HUES64 (cell line): ENCODE results near the gene BRD2.
"Not testable (repeated sequence)": the region's sequence is repeated elsewhere in the genome, so short reads cannot be mapped to it uniquely, and the experiment has no call there.

Experiments used
- H3K27ac ChIP-seq: 2 replicates; pipeline ENCODE4 v1.7.0; 2013; ENCODE audit warnings: low read depth, low read length, inconsistent platforms
- H3K27me3 ChIP-seq: 2 replicates; pipeline ENCODE4 v1.6.1; 2013; ENCODE audit warnings: mild to moderate bottlenecking, low read length; ENCODE audit not compliant: insufficient read depth
- H3K36me3 ChIP-seq: 2 replicates; pipeline ENCODE4 v1.6.1; 2013; ENCODE audit warnings: mild to moderate bottlenecking, low read length; ENCODE audit not compliant: insufficient read depth
- H3K4me1 ChIP-seq: 2 replicates; pipeline ENCODE4 v1.6.1; 2013; ENCODE audit warnings: mild to moderate bottlenecking, low read length, moderate library complexity; ENCODE audit not compliant: insufficient read depth
- H3K4me3 ChIP-seq: 2 replicates; pipeline ENCODE4 v1.5.1; 2013; ENCODE audit warnings: mild to moderate bottlenecking, low read length, moderate library complexity
- H3K9ac ChIP-seq: 2 replicates; pipeline ENCODE4 v1.6.1; 2013; ENCODE audit warnings: mild to moderate bottlenecking, low read depth, low read length
- H3K9me3 ChIP-seq: 2 replicates; pipeline ENCODE4 v1.6.1; 2013; ENCODE audit warnings: low read depth, low read length; ENCODE audit not compliant: insufficient read depth
- WGBS: fragments of 150-250, 120-280 bp; methylation state at CpG from one replicate; pipeline ENCODE4 v1.1.7; 2013; ENCODE audit warnings: missing lambda C conversion rate; 5-methylcytosine and 5-hydroxymethylcytosine counted together

Gene BRD2

DNA sequence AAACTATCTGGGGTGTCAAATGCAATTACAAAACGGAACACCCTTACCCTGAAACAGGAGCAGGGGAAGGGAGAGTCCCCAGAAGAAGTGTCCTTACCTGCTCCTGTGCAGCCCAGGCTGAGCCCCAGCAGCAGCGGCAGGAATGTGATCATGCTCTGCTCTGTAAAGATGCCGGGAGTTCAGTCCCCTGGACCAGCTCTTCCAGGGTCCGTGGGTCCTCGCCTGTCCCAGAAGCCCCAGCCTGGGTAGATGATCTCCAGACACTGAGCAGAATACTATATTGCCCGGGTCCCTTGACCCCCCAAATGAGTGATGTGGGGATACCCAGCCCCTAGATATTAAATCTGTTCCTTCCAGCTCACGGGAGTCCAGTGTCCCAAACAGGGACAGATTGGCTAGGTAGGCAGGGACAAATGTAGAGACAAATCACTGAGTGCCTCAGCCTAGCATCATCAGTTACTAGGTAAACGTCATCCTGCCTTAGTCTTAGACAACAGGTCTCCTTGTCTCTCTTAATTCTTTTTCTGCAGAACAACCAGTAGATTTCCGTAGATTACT is 27.7 kb upstream of the BRD2 start, which contains the start of gene HLA-DMB:
Gene HLA-DMB (minus strand): TSS at position 373 of the 558 bp plus-strand sequence. CDS start 221 bp downstream, at position 152.
- Histone ChIP-seq H3K9ac (no peak within 1 kb of the TSS), H3K4me3 (peak within 1 kb of the TSS; percentile 25), H3K36me3 (no peaks in the 10 kb centered on the region), H3K9me3 (no peaks in the 10 kb centered on the region), H3K4me1 (peaks cover 6% of the 10 kb centered on the region; the same call in 1 of the 2 replicates), H3K27me3 (no peaks in the 10 kb centered on the region; the same call in 1 of the 2 replicates), H3K27ac (no peak within 1 kb of the TSS)
- WGBS = 75% methylated on average over 9 of the region's 9 CpGs

DNA sequence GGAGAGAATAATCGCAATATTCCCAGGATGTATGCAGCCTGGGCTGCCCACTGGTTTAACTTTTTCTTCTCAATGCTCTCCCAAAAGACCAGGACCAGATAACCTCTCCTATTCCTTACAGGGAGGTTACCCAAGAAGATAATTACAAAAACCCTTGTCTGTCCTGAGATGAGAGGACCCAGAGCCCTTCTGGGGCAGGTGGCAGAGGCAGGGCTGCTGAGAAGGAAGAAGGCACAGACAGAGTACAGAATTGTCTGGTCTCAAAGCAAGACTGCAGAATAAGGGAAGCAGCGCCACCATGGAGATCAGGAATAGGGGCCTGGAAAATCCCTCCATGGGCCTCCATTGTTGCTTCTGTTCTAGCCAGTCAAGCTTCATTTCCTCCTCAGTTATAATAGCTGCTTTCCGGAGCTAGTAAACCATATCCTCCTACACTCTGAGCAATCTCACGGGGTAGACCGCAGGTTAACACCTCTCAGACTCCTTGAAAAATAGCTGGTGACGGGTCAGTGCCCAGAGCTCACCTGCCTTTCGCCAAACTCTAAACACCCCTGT is 27.1 kb upstream of the BRD2 start:
- Histone ChIP-seq H3K36me3 (no peaks in the 10 kb centered on the region), H3K9me3 (0 out of 2 replicates have a peak, but pooled peaks cover 2% of the 10 kb centered on the region), H3K4me3 (no peak overlapping the region), H3K4me1 (peaks cover 6% of the 10 kb centered on the region; the same call in 1 of the 2 replicates), H3K27me3 (no peaks in the 10 kb centered on the region; the same call in 1 of the 2 replicates), H3K9ac (no peak overlapping the region), H3K27ac (no peak overlapping the region)
- WGBS = 92% methylated on average over 7 of the region's 7 CpGs

DNA sequence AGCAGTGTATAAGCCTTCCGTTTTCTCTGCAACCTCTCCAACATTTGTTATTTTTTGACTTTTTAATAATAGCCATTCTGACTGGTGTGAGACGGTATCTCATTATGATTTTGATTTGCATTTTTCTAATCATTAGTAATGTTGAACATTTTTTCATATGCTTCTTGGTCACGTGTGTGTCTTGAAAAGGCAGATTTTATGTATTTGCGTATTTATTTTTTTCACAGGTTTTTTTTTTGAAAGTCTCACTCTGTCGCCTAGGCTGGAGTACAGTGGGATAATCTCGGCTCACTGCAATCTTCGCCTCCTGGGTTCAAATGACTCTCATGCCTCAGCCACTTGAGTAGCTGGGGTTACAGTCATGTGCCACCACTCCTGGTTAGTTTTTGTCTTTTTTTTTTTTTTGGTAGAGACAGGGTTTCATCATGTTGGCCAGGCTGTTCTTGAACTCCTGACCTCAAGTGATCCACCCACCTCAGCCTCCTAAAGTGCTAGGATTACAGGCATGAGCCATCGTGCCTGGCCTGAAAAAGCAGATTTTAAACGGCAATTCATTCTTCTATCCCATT is 25.8 kb upstream of the BRD2 start:
- H3K4me3 ChIP-seq, H3K36me3 ChIP-seq, H3K27me3 ChIP-seq, H3K4me1 ChIP-seq, H3K27ac ChIP-seq, H3K9me3 ChIP-seq, H3K9ac ChIP-seq: not testable (repeated sequence)
- WGBS = 94% methylated on average over 9 of the region's 9 CpGs

DNA sequence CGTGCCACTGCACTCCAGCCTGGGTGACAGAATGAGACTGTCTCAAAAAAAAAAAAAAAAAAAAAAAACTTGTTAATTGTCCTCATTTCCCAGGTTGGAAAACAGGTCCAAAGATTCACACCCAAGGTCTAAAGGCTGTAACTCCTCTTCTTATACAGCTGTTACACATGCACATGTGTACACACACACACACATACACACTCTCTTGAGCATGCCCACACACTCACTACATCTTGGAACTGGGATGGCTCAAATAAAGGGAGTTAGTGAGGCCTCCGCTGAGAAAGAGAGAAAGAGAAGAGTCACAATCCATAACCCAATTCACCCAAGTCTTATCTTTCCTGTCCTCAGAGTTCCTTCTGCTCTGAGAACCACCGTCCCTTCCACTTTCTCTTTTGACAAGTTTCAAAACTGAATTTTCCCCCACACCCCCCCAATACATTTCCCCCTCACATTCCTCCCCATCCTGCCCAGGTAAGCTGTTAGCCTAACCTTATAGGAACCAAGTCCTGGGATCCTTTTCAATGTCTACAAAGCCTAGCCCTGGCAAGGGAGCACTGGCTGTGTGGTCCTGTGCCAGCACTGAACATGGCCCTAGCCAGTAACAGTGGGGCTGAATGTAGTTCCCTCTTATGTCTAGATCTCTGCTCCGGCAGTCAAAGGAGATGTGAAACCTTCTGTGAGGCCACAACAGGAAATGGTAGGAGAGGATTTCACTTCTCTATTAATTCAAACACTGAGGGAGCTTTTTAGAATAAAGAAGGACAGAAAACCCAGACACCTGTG is 24.3 kb upstream of the BRD2 start:
- H3K27ac ChIP-seq = no peak overlapping the region
- H3K9me3 ChIP-seq = 0 out of 2 replicates have a peak, but pooled peaks cover 2% of the 10 kb centered on the region
- peaks cover 10% of the 10 kb centered on the region; the same call in 1 of the 2 replicates for H3K4me1 ChIP-seq
- no peaks in the 10 kb centered on the region for H3K27me3 ChIP-seq
- no peak overlapping the region for H3K4me3 ChIP-seq
- no peaks in the 10 kb centered on the region for H3K36me3 ChIP-seq
- no peak overlapping the region for H3K9ac ChIP-seq
- WGBS = 90% methylated on average over 3 of the region's 4 CpGs

DNA sequence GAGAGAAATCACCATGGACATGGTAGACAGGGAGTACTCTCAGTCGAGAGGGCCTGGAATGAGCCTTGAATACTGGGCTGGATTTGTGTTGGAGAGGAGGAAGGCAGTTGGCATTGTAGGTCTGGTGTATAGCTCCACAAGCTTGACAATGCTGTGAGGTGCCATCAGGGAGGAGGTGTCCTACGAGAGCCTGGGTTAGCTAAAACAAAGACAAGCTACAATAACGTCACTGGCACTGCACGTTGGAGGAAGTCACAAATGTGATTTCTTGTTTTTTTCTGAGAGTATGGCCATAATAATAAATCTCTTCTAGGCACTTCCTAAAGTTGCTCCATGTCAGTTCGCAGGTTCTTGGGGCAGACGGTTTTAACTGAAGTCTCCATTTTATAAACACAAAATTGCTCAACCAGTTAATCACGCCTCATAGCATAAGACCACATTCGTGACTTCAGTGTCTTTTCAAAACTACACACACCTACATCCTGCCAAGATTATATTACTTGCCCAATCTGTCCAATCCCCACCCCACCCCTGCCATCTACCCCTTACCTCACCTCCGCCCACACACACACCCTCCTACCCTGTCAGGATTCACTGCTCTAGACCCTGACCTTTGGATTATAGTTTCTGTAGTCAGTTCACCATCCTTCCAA is 23.2 kb upstream of the BRD2 start:
- 90% methylated on average over 9 of the region's 9 CpGs for WGBS
- Histone ChIP-seq H3K9ac (no peak overlapping the region), H3K4me3 (no peak overlapping the region), H3K27me3 (no peaks in the 10 kb centered on the region), H3K4me1 (peaks cover 10% of the 10 kb centered on the region; the same call in 1 of the 2 replicates), H3K36me3 (no peaks in the 10 kb centered on the region), H3K9me3 (0 out of 2 replicates have a peak, but pooled peaks cover 2% of the 10 kb centered on the region), H3K27ac (no peak overlapping the region)

DNA sequence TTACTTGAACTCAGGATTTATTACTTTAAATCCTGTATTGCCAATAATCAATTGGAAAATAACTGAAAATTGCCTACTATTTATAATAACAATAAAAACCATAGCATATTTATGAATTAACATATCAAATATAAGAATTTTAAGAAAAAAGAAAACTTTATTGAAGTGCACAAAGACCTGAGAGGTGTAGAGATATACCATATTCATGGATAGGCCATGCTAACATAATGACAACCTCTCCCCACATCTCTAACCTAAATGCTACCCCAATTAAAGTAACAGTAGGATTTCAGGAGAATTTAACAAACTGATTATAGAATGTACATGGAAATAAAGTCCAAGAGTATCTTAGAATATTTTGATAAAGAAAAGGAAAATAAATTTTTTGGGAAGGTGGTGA is 22.4 kb upstream of the BRD2 start:
- H3K9me3 ChIP-seq = 0 out of 2 replicates have a peak, but pooled peaks cover 2% of the 10 kb centered on the region
- no peak overlapping the region for H3K27ac ChIP-seq
- H3K27me3 ChIP-seq = no peaks in the 10 kb centered on the region
- no peak overlapping the region for H3K9ac ChIP-seq
- peaks cover 10% of the 10 kb centered on the region; the same call in 1 of the 2 replicates for H3K4me1 ChIP-seq
- no peak overlapping the region for H3K4me3 ChIP-seq
- no peaks in the 10 kb centered on the region for H3K36me3 ChIP-seq

DNA sequence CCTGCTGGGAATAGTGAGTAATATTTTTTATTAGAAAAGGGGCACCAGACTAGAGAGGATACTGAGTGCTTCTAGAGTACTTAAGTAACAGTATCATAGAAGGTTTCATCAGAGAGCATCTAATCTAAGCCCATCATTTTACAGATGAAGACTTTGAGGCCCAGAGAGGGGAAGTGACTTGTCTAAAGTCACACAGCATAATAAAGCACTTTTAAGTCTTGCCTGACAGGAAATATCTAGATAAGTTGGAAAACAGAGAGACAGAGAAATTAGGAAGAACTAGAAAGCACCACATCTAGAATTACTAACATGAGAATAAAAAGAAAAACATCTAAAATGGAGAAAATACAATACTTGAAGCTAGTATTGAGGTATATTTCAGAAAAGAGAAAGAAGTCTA is 21.5 kb upstream of the BRD2 start:
- H3K4me3 ChIP-seq = no peak overlapping the region
- H3K27ac ChIP-seq = no peak overlapping the region
- 0 out of 2 replicates have a peak, but pooled peaks cover 2% of the 10 kb centered on the region for H3K9me3 ChIP-seq
- peaks cover 4% of the 10 kb centered on the region; the same call in 1 of the 2 replicates for H3K4me1 ChIP-seq
- H3K27me3 ChIP-seq = no peaks in the 10 kb centered on the region
- no peak overlapping the region for H3K9ac ChIP-seq
- H3K36me3 ChIP-seq = no peaks in the 10 kb centered on the region

DNA sequence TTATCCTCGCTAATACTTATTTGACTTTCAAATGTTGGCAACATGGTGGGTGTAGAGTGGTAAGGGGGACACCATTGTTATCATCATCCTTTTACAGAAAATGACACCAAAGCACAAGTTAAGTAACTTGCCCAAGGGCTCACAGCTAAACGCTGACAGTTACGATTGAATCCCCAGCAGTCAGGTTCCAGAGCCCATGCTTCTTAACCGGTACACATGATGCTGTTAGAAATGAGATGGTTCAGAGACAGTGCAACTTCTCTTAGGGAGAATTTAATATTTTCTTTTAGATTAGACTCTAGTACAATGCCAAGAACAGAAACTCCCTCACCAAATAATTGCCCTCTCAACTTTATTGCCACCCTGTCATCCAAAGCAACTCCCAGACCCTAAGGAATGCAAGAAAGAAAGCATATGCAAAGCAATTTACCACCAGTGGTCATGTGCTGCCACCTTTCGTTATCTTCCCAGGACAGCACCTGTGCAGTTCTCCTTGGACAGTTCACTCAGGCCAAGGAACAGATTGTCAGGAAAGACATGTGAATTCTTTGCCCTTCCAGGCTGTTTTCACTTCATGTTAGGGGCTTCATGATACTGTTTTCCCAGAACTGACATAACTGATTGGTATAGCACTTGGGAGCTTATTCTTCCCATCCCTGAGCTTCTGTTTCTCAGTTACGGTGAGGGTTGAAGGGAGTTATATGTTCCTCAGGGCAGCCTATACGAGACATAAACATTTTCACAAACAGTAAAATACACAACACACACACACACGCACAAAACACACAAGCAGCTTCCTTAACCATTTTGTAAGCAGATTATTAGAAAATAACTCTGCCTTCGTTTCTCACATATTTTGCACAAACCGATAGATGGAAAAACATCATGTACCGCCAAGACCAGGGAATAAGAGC is 20.6 kb upstream of the BRD2 start:
- H3K4me3 ChIP-seq = no peak overlapping the region
- H3K4me1 ChIP-seq = peaks cover 10% of the 10 kb centered on the region; the same call in 1 of the 2 replicates
- no peaks in the 10 kb centered on the region for H3K36me3 ChIP-seq
- H3K9me3 ChIP-seq = 0 out of 2 replicates have a peak, but pooled peaks cover 2% of the 10 kb centered on the region
- no peak overlapping the region for H3K27ac ChIP-seq
- H3K9ac ChIP-seq = no peak overlapping the region
- H3K27me3 ChIP-seq = no peaks in the 10 kb centered on the region
- 75% methylated on average over 10 of the region's 11 CpGs for WGBS

DNA sequence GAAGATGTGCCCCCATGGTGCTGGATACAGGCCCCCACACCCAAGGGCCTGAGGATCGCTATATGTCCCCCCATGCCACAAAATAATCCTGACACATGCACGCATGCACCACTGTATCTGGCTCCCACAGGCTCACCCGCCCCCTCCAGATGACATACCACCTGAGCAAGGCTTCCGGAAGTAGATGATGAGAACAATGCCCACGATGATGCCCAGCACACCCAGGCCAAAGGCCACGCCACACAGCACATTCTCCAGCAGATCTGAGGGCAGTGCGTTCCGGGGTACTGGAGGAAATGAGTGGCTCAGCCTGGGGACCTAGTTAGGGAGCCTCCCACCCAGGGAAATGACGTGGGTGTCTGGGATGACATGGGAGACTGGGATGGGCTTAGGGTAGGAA is 19.3 kb upstream of the BRD2 start:
- Histone ChIP-seq H3K9me3 (0 out of 2 replicates have a peak, but pooled peaks cover 2% of the 10 kb centered on the region), H3K4me1 (peaks cover 10% of the 10 kb centered on the region), H3K27me3 (no peaks in the 10 kb centered on the region), H3K9ac (no peak overlapping the region), H3K4me3 (no peak overlapping the region), H3K36me3 (no peaks in the 10 kb centered on the region), H3K27ac (no peak overlapping the region)
- 90% methylated on average over 9 of the region's 9 CpGs for WGBS

DNA sequence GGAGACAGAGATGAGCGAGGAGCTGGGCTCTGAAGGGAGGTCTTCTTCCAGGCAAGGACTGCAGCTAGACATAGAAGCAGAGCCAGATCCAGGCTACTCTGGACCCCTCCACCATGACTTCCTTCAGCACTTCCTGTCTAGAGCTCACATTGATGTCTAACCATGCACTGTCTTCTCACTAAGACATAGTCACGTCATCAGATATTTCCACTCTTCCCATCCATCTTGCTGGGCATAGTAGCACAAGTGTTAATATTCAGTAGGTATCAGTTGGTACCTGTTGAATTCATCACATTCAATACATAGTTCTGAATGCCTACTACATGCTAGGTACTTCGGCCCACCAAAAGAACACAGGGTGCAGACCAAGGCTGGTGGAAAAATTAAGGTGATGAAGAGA is 18.4 kb upstream of the BRD2 start:
- H3K27me3 ChIP-seq = no peaks in the 10 kb centered on the region
- no peak overlapping the region for H3K9ac ChIP-seq
- no peaks in the 10 kb centered on the region for H3K36me3 ChIP-seq
- peaks cover 10% of the 10 kb centered on the region for H3K4me1 ChIP-seq
- WGBS = 95% methylated on average over 3 of the region's 3 CpGs
- no peak overlapping the region for H3K4me3 ChIP-seq
- 0 out of 2 replicates have a peak, but pooled peaks cover 2% of the 10 kb centered on the region for H3K9me3 ChIP-seq
- H3K27ac ChIP-seq = no peak overlapping the region
